NB4 (cell line): ENCODE data around the gene MTHFSD.

Experiments used
- DNase-seq: peaks from one replicate; pipeline ENCODE4 v3.0.0; 2010; ENCODE audit warnings: low read depth
- H3K4me3 ChIP-seq: one replicate; pipeline ENCODE4 v1.5.1; 2011; ENCODE audit warnings: mild to moderate bottlenecking, low read depth, low read length, moderate library complexity
- CTCF ChIP-seq: IDR thresholded peaks from one replicate; pipeline ENCODE4 v1.5.1; 2012; ENCODE audit warnings: low read depth, low read length
- MAX ChIP-seq: IDR thresholded peaks from 2 replicates; pipeline ENCODE4 v1.6.1; 2011; ENCODE audit warnings: low read depth, low read length
- MYC ChIP-seq: IDR thresholded peaks from 2 replicates; pipeline ENCODE4 v1.6.1; 2011; ENCODE audit warnings: low read depth, low read length
- POLR2A ChIP-seq: IDR thresholded peaks from 2 replicates; pipeline ENCODE4 v1.6.1; 2011; ENCODE audit warnings: mild to moderate bottlenecking; ENCODE audit not compliant: insufficient read length; ENCODE audit errors: extremely low read depth

Gene MTHFSD

GRCh38 chr16:86502856-86503748 lies 51.9 kb downstream of the MTHFSD start:
- H3K4me3 ChIP-seq, result no peak overlapping the region
- no peak for TF ChIP-seq MAX
- TF ChIP-seq CTCF, result no peak
- no peak for TF ChIP-seq POLR2A

GRCh38 chr16:86501989-86502855 lies 52.8 kb downstream of the MTHFSD start:
- H3K4me3 ChIP-seq, result no peak overlapping the region
- TF ChIP-seq MYC (no peak), POLR2A (no peak), CTCF (no peak), MAX (no peak)

More at GRCh38 chr16:86502856-86503748, 51.9 kb downstream of the MTHFSD start:
- DNase-seq, result no peak

GRCh38 chr16:86500708-86501510 lies 54.1 kb downstream of the MTHFSD start:
- no peak for TF ChIP-seq MYC
- no peak for DNase-seq
- no peak overlapping the region for H3K4me3 ChIP-seq

More at GRCh38 chr16:86501989-86502855, 52.8 kb downstream of the MTHFSD start:
- no peak for DNase-seq

GRCh38 chr16:86499889-86500707 lies 54.9 kb downstream of the MTHFSD start:
- H3K4me3 ChIP-seq, result no peak overlapping the region
- no peak for DNase-seq
- TF ChIP-seq MYC, result no peak
- TF ChIP-seq MAX, result no peak
- no peak for TF ChIP-seq POLR2A
- TF ChIP-seq CTCF, result no peak

GRCh38 chr16:86499440-86499786 lies 55.6 kb downstream of the MTHFSD start:
- TF ChIP-seq POLR2A (no peak), CTCF (no peak), MYC (no peak), MAX (no peak)
- no peak for DNase-seq
- no peak overlapping the region for H3K4me3 ChIP-seq
